Measurements from ENCODE around the gene RPL35A.

- no peak for TF ChIP-seq CTCF (IDR thresholded peaks at IDR 0.05)
- no peak for TF ChIP-seq POLR2A (IDR thresholded peaks at IDR 0.05)
Observed at GRCh38 chr3:197953325-197953724, 3.3 kb downstream of the RPL35A start.
